BE2C (cell line): ENCODE results near the gene MMP24OS.

Source experiments
- DNase-seq: peaks from one replicate; pipeline ENCODE4 v3.0.0-alpha.2; 2020
- H3K27me3 ChIP-seq: fragments of 250-450 bp; sonication (Bioruptor Pico); 2 replicates; pipeline ENCODE4 v1.5.1; 2020; ENCODE audit warnings: mild to moderate bottlenecking
- H3K36me3 ChIP-seq: fragments of 250-450 bp; sonication (Bioruptor Pico); 2 replicates; pipeline ENCODE4 v1.5.1; 2020; ENCODE audit warnings: mild to moderate bottlenecking
- H3K4me1 ChIP-seq: fragments of 250-450 bp; sonication (Bioruptor Pico); 2 replicates; pipeline ENCODE4 v1.5.1; 2020
- H3K4me3 ChIP-seq: 2 replicates; pipeline ENCODE4 v1.5.1; 2011; ENCODE audit warnings: low read depth, low read length
- H3K9me3 ChIP-seq: fragments of 250-450 bp; sonication (Bioruptor Pico); 2 replicates; pipeline ENCODE4 v1.5.1; 2020
- TF ChIP-seq, protein P1 (sequence below): IDR thresholded peaks from 2 replicates; pipeline ENCODE4 v1.5.1; 2012; ENCODE audit warnings: mild to moderate bottlenecking, low read depth, low read length

The MMP24OS gene

DNA sequence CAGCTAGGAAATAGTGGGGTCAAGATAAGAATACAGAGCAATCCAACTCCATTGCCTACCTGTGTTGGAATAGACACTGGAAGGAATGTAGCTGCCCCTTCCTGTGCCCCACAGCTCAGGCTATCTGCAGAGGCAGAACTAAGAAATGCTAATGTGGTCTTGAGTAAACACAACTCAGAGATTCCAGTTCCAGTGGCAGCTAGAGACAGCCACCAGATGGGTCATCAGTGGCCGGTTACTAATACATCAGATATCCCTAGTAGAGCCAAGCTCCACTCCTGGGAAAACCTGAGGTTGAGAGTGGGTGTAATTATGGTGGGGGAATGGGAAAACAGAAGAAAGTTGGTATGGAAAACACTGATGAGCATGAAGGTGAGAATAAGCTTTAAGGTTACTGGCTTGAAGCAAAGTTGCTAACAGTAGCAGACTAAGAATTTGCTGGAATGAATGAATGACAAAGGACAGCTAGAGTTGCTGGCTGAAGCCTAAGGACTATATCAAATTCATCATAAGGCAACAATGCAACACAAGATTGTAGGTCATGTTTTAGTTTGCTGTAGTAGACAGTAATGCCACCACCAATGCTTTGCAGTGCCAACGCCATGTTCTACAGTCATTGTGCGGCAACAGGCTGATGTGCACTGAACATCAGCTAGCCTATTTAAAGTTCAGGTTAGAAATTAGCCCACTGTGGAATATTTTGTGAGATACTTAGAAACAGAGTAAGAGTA lies 42.6 kb upstream of the MMP24OS start:
- H3K36me3 ChIP-seq = no peaks in the 10 kb centered on the region
- no peaks in the 10 kb centered on the region for H3K27me3 ChIP-seq
- H3K4me3 ChIP-seq = no peak overlapping the region
- no peak for DNase-seq
- no peaks in the 10 kb centered on the region for H3K4me1 ChIP-seq
- TF ChIP-seq, protein P1, sequence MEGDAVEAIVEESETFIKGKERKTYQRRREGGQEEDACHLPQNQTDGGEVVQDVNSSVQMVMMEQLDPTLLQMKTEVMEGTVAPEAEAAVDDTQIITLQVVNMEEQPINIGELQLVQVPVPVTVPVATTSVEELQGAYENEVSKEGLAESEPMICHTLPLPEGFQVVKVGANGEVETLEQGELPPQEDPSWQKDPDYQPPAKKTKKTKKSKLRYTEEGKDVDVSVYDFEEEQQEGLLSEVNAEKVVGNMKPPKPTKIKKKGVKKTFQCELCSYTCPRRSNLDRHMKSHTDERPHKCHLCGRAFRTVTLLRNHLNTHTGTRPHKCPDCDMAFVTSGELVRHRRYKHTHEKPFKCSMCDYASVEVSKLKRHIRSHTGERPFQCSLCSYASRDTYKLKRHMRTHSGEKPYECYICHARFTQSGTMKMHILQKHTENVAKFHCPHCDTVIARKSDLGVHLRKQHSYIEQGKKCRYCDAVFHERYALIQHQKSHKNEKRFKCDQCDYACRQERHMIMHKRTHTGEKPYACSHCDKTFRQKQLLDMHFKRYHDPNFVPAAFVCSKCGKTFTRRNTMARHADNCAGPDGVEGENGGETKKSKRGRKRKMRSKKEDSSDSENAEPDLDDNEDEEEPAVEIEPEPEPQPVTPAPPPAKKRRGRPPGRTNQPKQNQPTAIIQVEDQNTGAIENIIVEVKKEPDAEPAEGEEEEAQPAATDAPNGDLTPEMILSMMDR = no peak
- no peaks in the 10 kb centered on the region for H3K9me3 ChIP-seq

DNA sequence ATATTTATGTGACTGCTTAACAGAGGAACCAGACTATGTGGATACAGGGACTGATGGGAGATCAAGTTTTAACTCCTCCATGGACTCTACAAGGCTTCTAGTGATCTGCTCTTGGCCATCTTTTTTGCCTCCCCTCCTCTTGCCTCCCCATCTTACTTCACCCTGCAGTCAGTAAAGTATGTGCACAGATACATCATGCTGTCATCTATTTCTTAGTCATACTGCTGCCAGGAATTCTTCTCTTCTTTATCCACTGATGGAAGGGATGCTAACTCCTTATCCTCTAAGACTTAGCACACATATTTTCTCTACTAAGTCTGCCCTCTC lies 41.9 kb upstream of the MMP24OS start:
- DNase-seq = no peak
- Histone ChIP-seq H3K4me3 (no peak overlapping the region), H3K36me3 (no peaks in the 10 kb centered on the region), H3K9me3 (no peaks in the 10 kb centered on the region), H3K4me1 (no peaks in the 10 kb centered on the region), H3K27me3 (no peaks in the 10 kb centered on the region)
- TF ChIP-seq, protein P1 = no peak

DNA sequence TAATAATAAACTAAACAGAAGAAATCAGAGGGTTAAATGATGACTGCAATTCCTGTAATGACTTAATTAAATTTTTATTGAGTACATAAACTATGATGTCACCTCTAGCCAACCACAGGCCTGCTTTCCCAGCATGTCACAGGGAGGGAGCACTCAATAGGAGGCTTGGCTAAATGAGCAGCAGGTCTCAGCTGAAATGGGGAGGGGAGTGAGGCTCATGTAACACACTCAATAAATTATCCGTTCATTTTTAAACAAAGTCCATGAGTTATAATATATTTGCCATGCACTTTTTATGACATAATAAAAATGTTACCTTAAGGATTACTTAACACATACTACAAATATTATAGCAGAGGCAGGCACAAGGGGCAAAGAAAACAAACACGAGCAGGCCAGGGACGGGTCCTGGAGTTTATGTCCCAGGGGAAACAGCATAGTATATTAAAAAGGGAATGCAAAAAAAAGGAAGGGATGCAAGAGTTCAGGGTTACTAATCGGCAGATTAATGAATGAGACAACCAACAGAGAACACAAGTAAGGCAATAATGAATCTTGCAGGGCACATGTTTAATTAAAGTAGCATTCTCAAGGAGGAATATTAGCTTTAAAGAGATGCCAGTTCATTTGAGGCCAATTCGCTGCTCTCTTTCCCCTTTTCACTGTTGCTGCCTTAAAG lies 41.4 kb upstream of the MMP24OS start:
- no peaks in the 10 kb centered on the region for H3K4me1 ChIP-seq
- no peak for DNase-seq
- H3K9me3 ChIP-seq = no peaks in the 10 kb centered on the region
- H3K36me3 ChIP-seq = no peaks in the 10 kb centered on the region
- TF ChIP-seq, protein P1 = no peak
- H3K27me3 ChIP-seq = no peaks in the 10 kb centered on the region
- H3K4me3 ChIP-seq = no peak overlapping the region

DNA sequence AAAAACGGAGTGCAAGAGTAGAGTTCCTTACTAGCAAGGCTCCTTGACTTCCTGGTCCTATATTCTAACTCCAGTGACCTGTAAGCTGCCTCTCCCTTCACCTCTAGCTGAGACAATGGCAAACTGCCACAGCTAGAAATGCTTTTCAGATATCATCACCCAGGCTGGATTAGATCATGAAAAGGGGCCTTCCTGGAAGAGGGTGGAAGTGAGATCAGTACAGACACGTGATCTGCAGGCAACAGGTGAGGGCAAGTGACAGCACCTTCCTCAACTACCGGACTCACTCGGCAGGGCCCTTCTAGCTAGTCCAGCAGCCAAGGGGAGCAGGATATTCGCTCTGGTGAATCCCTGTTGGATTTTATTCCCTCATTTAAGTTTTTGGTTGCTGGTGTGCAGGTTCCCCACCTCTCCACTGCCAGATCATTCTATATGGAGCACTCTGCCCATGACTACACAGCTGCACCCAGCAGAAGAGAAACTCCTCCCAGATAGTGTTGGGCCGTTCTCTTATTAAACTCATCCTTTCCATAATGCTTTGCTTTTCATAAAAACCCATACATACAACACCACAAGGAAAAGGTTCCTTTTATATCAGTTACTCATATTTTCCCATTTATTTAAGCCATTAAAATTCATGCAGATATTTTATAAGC lies 40.7 kb upstream of the MMP24OS start:
- no peaks in the 10 kb centered on the region for H3K4me1 ChIP-seq
- no peaks in the 10 kb centered on the region for H3K9me3 ChIP-seq
- no peaks in the 10 kb centered on the region for H3K27me3 ChIP-seq
- H3K4me3 ChIP-seq = no peak overlapping the region
- DNase-seq = no peak
- no peaks in the 10 kb centered on the region for H3K36me3 ChIP-seq
- TF ChIP-seq, protein P1 = no peak

DNA sequence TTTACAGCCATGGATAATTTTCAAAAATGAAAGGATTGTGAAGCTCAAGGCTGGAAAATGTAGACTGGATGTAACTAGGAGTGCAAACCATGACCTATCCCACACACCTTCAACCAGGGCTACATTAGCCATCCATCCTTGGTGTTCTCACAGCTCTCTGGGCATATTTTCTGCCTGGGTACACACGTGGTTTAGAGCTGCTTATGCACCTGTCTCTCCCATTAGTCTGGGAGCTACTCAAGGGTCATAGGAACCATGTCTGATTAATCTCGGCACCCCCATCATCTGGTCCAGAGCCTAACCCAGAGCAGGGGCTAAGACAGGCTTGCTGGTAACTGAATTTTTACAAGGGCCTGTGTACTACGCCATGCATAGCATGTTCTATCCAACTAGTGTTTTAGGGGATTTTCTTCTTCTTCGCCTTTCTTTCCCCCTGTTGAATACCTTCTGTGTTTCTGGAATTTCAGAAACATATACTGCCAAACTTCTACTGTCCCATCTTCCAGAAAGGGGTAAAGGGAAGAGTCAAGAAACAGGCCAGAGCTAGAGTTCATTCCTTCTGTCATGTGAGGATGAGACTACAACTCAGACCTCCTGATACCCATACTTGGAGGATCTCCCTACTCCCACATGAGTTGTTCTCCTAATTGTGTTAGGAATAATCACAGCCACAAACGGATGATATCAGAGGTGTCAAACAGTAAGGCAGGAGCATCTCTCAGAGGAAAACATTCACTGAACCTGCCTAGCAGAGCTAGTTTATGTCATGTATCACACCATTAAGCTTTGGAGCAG lies 39.7 kb upstream of the MMP24OS start:
- H3K27me3 ChIP-seq = no peaks in the 10 kb centered on the region
- H3K9me3 ChIP-seq = no peaks in the 10 kb centered on the region
- H3K4me3 ChIP-seq = no peak overlapping the region
- no peak for DNase-seq
- H3K4me1 ChIP-seq = no peaks in the 10 kb centered on the region
- H3K36me3 ChIP-seq = no peaks in the 10 kb centered on the region
- TF ChIP-seq, protein P1 = no peak
